ENCODE measurements around the gene CCDC24. TPM values are rescaled to one million over a fixed set of nuclear protein-coding genes. Genes with fewer than 3 reads are reported as not detected.
A peak's percentile ranks its signal among the peaks of the same experiment; 100 is the strongest.

The CCDC24 gene
- total RNA-seq, 1 donor from 2014 or later = 3.3 TPM

DNA sequence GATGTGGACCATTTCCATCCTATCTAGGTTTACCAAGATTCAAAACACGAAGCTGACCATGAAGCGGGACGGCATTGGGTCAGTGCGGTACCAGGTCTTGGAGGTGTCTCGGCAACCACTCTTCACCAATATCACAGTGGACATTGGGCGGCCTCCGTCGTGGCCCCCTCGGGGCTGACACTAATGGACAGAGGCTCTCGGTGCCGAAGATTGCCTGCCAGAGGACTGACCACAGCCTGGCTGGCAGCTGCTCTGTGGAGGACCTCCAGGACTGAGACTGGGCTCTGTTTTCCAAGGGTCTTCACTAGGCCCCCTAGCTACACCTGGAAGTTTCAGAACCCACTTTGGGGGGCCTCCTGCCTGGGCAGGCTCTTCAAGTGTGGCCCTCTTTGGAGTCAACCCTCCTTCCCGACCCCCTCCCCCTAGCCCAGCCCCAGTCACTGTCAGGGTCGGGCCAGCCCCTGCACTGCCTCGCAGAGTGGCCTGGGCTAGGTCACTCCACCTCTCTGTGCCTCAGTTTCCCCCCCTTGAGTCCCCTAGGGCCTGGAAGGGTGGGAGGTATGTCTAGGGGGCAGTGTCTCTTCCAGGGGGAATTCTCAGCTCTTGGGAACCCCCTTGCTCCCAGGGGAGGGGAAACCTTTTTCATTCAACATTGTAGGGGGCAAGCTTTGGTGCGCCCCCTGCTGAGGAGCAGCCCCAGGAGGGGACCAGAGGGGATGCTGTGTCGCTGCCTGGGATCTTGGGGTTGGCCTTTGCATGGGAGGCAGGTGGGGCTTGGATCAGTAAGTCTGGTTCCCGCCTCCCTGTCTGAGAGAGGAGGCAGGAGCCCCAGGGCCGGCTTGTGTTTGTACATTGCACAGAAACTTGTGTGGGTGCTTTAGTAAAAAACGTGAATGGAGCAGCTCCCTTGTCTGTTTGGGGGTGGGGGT is 864 bp upstream of the CCDC24 start:
- Mint-ChIP-seq H3K9me3 (no peaks in the 10 kb centered on the region), H3K36me3 (peaks cover 8% of the 10 kb centered on the region), H3K4me1 (peaks cover 6% of the 10 kb centered on the region), H3K4me3 (peak overlapping the region; percentile 90), H3K27ac (no peak overlapping the region), H3K27me3 (ENCODE audit: insufficient read depth, low read depth) (peaks cover 4% of the 10 kb centered on the region)
- no peak overlapping the region for H3K9ac ChIP-seq
- no peaks in the 10 kb centered on the region for H3K36me3 ChIP-seq
- no peaks in the 10 kb centered on the region for H3K4me1 ChIP-seq
- DNase-seq (ENCODE audit: low spot score) = no peak
- peak overlapping the region; percentile 80 for H3K4me2 ChIP-seq
- TF ChIP-seq, protein P1, sequence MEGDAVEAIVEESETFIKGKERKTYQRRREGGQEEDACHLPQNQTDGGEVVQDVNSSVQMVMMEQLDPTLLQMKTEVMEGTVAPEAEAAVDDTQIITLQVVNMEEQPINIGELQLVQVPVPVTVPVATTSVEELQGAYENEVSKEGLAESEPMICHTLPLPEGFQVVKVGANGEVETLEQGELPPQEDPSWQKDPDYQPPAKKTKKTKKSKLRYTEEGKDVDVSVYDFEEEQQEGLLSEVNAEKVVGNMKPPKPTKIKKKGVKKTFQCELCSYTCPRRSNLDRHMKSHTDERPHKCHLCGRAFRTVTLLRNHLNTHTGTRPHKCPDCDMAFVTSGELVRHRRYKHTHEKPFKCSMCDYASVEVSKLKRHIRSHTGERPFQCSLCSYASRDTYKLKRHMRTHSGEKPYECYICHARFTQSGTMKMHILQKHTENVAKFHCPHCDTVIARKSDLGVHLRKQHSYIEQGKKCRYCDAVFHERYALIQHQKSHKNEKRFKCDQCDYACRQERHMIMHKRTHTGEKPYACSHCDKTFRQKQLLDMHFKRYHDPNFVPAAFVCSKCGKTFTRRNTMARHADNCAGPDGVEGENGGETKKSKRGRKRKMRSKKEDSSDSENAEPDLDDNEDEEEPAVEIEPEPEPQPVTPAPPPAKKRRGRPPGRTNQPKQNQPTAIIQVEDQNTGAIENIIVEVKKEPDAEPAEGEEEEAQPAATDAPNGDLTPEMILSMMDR (IDR thresholded peaks at IDR 0.05) = no peak
- no peak for TF ChIP-seq EZH2 (IDR thresholded peaks at IDR 0.05)
- no peak for TF ChIP-seq EZH2phosphoT487 (IDR thresholded peaks at IDR 0.05)
- peaks cover 24% of the 10 kb centered on the region for H3F3A ChIP-seq (ENCODE audit: low read depth)
- no peak overlapping the region for H2AFZ ChIP-seq (replicated peaks)
- peak overlapping the region; percentile 58 for H3K4me3 ChIP-seq
- H3K27me3 ChIP-seq = no peaks in the 10 kb centered on the region
- H3K27ac ChIP-seq = no peak overlapping the region
- H4K20me1 ChIP-seq (ENCODE audit: low read depth) = peaks cover 11% of the 10 kb centered on the region
- no peaks in the 10 kb centered on the region for H3K9me3 ChIP-seq (ENCODE audit: low read depth)
- no peaks in the 10 kb centered on the region for H3K79me2 ChIP-seq (ENCODE audit: low read depth)

DNA sequence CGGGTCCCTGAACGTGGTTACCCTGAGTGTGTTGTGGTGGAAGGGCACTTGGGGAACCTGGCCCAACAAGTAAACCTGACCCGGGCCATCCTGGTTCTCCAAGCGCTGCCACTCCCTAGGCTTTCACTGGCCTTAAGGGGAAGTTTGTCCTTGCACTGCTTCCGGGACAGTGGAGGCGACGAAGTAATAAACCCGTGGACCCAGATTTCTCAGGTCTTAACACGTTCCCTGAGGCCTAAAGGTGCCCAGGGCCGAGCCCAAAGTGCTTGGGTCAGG is 261 bp upstream of the CCDC24 start:
- no peaks in the 10 kb centered on the region for H3K27me3 ChIP-seq
- peaks cover 16% of the 10 kb centered on the region for H4K20me1 ChIP-seq (ENCODE audit: low read depth)
- peaks cover 4% of the 10 kb centered on the region for H3K27me3 Mint-ChIP-seq (ENCODE audit: insufficient read depth, low read depth)
- no peak overlapping the region for H3K27ac ChIP-seq
- peak overlapping the region; percentile 90 for H3K4me3 Mint-ChIP-seq
- H3K4me2 ChIP-seq = peak overlapping the region; percentile 80
- peaks cover 12% of the 10 kb centered on the region for H3K4me1 Mint-ChIP-seq
- H3K27ac Mint-ChIP-seq = no peak overlapping the region
- peaks cover 3% of the 10 kb centered on the region for H3K36me3 Mint-ChIP-seq
- H3K79me2 ChIP-seq (ENCODE audit: low read depth) = no peaks in the 10 kb centered on the region
- H3K4me3 ChIP-seq = peak overlapping the region; percentile 58
- no peaks in the 10 kb centered on the region for H3K9me3 ChIP-seq (ENCODE audit: low read depth)
- no peaks in the 10 kb centered on the region for H3K36me3 ChIP-seq
- H3F3A ChIP-seq (ENCODE audit: low read depth) = peaks cover 24% of the 10 kb centered on the region
- H3K9ac ChIP-seq = no peak overlapping the region
- DNase-seq (ENCODE audit: low spot score) = no peak
- peak overlapping the region; percentile 60 for H2AFZ ChIP-seq (replicated peaks)
- TF ChIP-seq EZH2 (IDR thresholded peaks at IDR 0.05) = no peak
- TF ChIP-seq, protein P1 (IDR thresholded peaks at IDR 0.05) = no peak
- no peak for TF ChIP-seq EZH2phosphoT487 (IDR thresholded peaks at IDR 0.05)
- peaks cover 4% of the 10 kb centered on the region for H3K4me1 ChIP-seq
- H3K9me3 Mint-ChIP-seq = no peaks in the 10 kb centered on the region

DNA sequence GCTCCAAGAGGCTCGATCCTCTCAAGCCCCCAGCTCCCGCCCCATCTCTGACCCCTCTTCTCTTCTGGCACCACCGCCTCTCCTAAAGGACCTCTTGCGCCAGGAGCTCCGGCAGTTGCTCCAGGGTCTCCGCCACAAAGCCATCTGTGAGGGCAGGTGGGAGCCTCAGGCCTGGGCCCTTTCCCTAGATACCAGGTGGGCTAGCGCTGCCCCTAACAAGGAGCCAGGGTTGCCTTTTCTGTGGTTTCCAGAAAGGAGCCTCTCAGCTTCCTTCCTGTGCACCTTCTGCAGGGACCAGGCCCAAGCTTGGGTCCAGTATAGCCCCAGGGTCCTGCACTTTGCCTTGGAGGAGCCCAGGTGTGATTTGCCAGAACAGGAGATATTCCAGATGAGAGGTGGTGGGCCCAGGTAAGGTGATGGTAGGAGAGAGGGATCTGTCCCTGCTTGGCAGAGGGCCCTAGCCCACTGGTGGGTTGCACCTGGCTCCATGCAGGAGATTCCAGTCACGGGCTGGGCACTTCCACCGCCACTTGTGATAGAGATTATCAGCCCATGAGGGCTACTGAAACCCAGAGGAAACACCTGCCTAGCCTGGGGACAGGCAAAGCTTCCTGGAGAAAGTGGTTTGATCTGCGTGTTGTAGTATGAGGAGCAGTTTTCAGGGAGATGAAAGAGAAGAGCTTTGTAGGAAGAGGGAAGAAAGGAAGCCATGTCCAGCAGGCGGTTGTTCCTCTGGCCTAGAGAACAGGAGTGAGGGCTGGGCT is 1.0 kb downstream of the CCDC24 start:
- no peak for DNase-seq (ENCODE audit: low spot score)
- Histone ChIP-seq H2AFZ (replicated peaks) (peak overlapping the region; percentile 60), H3K4me2 (peak overlapping the region; percentile 80), H4K20me1 (ENCODE audit: low read depth) (peaks cover 27% of the 10 kb centered on the region), H3K4me1 (peaks cover 10% of the 10 kb centered on the region), H3K79me2 (ENCODE audit: low read depth) (no peaks in the 10 kb centered on the region), H3K9ac (no peak overlapping the region), H3K9me3 (ENCODE audit: low read depth) (no peaks in the 10 kb centered on the region), H3K27me3 (no peaks in the 10 kb centered on the region), H3F3A (ENCODE audit: low read depth) (peaks cover 32% of the 10 kb centered on the region), H3K4me3 (peak overlapping the region; percentile 58), H3K27ac (no peak overlapping the region), H3K36me3 (no peaks in the 10 kb centered on the region)
- peaks cover 24% of the 10 kb centered on the region for H3K4me1 Mint-ChIP-seq
- TF ChIP-seq EZH2 (IDR thresholded peaks at IDR 0.05) (no peak), EZH2phosphoT487 (IDR thresholded peaks at IDR 0.05) (no peak)
- TF ChIP-seq, protein P1 (IDR thresholded peaks at IDR 0.05) = no peak
- H3K9me3 Mint-ChIP-seq = no peaks in the 10 kb centered on the region
- no peak overlapping the region for H3K27ac Mint-ChIP-seq
- peak overlapping the region; percentile 90 for H3K4me3 Mint-ChIP-seq
- peaks cover 4% of the 10 kb centered on the region for H3K27me3 Mint-ChIP-seq (ENCODE audit: insufficient read depth, low read depth)
- H3K36me3 Mint-ChIP-seq = no peaks in the 10 kb centered on the region
